Stimulated activated CD4-positive, alpha-beta T cell treated with anti-CD3 and anti-CD28 coated beads, Interleukin-1b, Interleukin-23, amount 100 ng/mL, for 4 hours (primary cell): ENCODE measurements around the gene NEU4.
A peak's percentile ranks its signal among the peaks of the same experiment; 100 is the strongest.
"Not testable (repeated sequence)": the region's sequence is repeated elsewhere in the genome, so short reads cannot be mapped to it uniquely, and the experiment has no call there.

Source experiments
- DNase-seq, 2 donors: peaks; one replicate each; pipeline ENCODE4 v3.0.0-alpha.2; 2020; ENCODE audit warnings: low read depth in 2 of 2

NEU4 gene

GRCh38 chr2:241775223-241776177, 33.5 kb upstream of the NEU4 start:
- DNase-seq = no peak

GRCh38 chr2:241776336-241777169, 32.4 kb upstream of the NEU4 start, which contains the start of gene GAL3ST2:
Gene GAL3ST2, plus strand, starts transcription at chr2:241776822. Its CDS starts 134 bp downstream, at chr2:241776956.
- DNase-seq = no peak

- no peak for DNase-seq
Observed at GRCh38 chr2:241777170-241777685, 31.8 kb upstream of the NEU4 start.

GRCh38 chr2:241777686-241778627, 31.0 kb upstream of the NEU4 start:
- no peak for DNase-seq

- DNase-seq = no peak
Observed at GRCh38 chr2:241780939-241781569, 27.9 kb upstream of the NEU4 start.

- DNase-seq = not testable (repeated sequence)
Observed at GRCh38 chr2:241782053-241782452, 26.9 kb upstream of the NEU4 start.

- DNase-seq = no peak
Observed at GRCh38 chr2:241788135-241788534, 20.9 kb upstream of the NEU4 start.

- DNase-seq = peak in 1 of 2 donors; percentile 18
Observed at GRCh38 chr2:241788572-241788971, 20.4 kb upstream of the NEU4 start.

GRCh38 chr2:241791385-241791784, 17.6 kb upstream of the NEU4 start:
- not testable (repeated sequence) for DNase-seq

GRCh38 chr2:241793385-241793784, 15.6 kb upstream of the NEU4 start:
- DNase-seq = no peak

GRCh38 chr2:241794250-241794823, 14.7 kb upstream of the NEU4 start:
- no peak for DNase-seq

- no peak for DNase-seq
Observed at GRCh38 chr2:241795021-241795999, 13.7 kb upstream of the NEU4 start.

GRCh38 chr2:241796209-241796608, 12.8 kb upstream of the NEU4 start:
- DNase-seq = no peak

- DNase-seq = no peak
Observed at GRCh38 chr2:241796610-241797138, 12.3 kb upstream of the NEU4 start.

- DNase-seq = no peak
Observed at GRCh38 chr2:241797441-241798080, 11.4 kb upstream of the NEU4 start.

GRCh38 chr2:241798081-241798630, 10.8 kb upstream of the NEU4 start:
- DNase-seq = no peak

- no peak for DNase-seq
Observed at GRCh38 chr2:241798631-241799521, 10.1 kb upstream of the NEU4 start.
